ENCODE measurements around the gene OGFR.

DNA sequence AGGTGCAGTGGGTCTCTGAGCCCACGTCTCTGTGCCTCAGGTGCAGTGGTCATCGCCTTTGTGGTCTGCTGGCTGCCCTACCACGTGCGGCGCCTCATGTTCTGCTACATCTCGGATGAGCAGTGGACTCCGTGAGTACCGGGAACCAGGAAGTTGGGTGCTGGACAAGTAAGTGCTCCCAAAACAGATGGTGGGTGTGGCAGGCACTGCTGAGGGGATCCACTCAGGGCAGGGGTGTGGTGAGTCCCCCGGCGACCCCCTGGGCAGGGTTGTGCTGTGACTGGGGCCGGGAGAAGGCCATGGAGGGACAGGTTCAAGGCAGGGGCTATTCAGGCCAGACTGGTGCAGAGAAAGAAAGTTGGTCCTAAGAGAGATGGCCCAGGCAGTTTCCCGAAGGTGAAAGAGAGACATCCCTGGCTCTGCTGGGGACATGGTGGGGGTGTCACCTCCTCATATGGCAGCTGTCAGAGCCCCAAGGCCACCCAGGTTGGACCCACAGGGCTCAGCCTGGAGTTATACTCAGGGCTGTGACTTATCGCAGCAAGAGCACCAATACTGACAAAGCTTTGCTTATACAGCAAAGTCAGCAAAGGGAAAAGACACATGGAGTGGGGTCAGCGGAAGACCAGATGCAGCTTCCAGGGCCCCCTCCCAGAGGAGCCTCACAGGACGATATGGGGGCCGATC, 46.3 kb upstream of the OGFR start:
- TF ChIP-seq, protein P1, sequence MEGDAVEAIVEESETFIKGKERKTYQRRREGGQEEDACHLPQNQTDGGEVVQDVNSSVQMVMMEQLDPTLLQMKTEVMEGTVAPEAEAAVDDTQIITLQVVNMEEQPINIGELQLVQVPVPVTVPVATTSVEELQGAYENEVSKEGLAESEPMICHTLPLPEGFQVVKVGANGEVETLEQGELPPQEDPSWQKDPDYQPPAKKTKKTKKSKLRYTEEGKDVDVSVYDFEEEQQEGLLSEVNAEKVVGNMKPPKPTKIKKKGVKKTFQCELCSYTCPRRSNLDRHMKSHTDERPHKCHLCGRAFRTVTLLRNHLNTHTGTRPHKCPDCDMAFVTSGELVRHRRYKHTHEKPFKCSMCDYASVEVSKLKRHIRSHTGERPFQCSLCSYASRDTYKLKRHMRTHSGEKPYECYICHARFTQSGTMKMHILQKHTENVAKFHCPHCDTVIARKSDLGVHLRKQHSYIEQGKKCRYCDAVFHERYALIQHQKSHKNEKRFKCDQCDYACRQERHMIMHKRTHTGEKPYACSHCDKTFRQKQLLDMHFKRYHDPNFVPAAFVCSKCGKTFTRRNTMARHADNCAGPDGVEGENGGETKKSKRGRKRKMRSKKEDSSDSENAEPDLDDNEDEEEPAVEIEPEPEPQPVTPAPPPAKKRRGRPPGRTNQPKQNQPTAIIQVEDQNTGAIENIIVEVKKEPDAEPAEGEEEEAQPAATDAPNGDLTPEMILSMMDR (optimal IDR thresholded peaks at IDR 0.05 in 1 of 3, IDR thresholded peaks at IDR 0.05 in 1 of 3, conservative IDR thresholded peaks at IDR 0.05 in 1 of 3; ENCODE audit: extremely low read depth in 1 of 3, insufficient read depth in 2 of 3, low read length in 3 of 3), result no peak
- TF ChIP-seq EZH2 (IDR thresholded peaks at IDR 0.05; ENCODE audit: low read length), result no peak

Measured in keratinocyte (primary cell).